ENCODE results near the gene GNL1. TPM values are rescaled to one million over a fixed set of nuclear protein-coding genes. Genes with fewer than 3 reads are reported as not detected.

The GNL1 gene
- total RNA-seq, 1 donor from 2014 or later, result 67.1 TPM

- Mint-ChIP-seq H3K27ac (peak overlapping the region; percentile 93), H3K36me3 (peaks cover 38% of the 10 kb centered on the region), H3K9me3 (no peaks in the 10 kb centered on the region), H3K4me3 (peak overlapping the region; percentile 57), H3K4me1 (ENCODE audit: unreplicated experiment) (peaks cover 14% of the 10 kb centered on the region), H3K27me3 (no peaks in the 10 kb centered on the region)
- DNase-seq (ENCODE audit: extremely low spot score, unreplicated experiment), result no peak
- TF ChIP-seq CTCF (conservative IDR thresholded peaks at IDR 0.05), result no peak
Measured at GRCh38 chr6:30591008-30591407, 34.7 kb upstream of the GNL1 start.

GRCh38 chr6:30590509-30590908, 34.2 kb upstream of the GNL1 start:
- H3K4me3 Mint-ChIP-seq, result peak overlapping the region; percentile 57
- H3K9me3 Mint-ChIP-seq, result no peaks in the 10 kb centered on the region
- TF ChIP-seq CTCF (conservative IDR thresholded peaks at IDR 0.05), result no peak
- H3K27ac Mint-ChIP-seq, result peak overlapping the region; percentile 93
- DNase-seq (ENCODE audit: extremely low spot score, unreplicated experiment), result no peak
- H3K36me3 Mint-ChIP-seq, result peaks cover 40% of the 10 kb centered on the region
- peaks cover 14% of the 10 kb centered on the region for H3K4me1 Mint-ChIP-seq (ENCODE audit: unreplicated experiment)
- no peaks in the 10 kb centered on the region for H3K27me3 Mint-ChIP-seq

- H3K27me3 Mint-ChIP-seq, result no peaks in the 10 kb centered on the region
- H3K4me1 Mint-ChIP-seq (ENCODE audit: unreplicated experiment), result peaks cover 14% of the 10 kb centered on the region
- TF ChIP-seq CTCF (conservative IDR thresholded peaks at IDR 0.05), result no peak
- peak overlapping the region; percentile 93 for H3K27ac Mint-ChIP-seq
- no peaks in the 10 kb centered on the region for H3K9me3 Mint-ChIP-seq
- no peak for DNase-seq (ENCODE audit: extremely low spot score, unreplicated experiment)
- H3K36me3 Mint-ChIP-seq, result peaks cover 44% of the 10 kb centered on the region
- H3K4me3 Mint-ChIP-seq, result no peak overlapping the region
Measured at GRCh38 chr6:30589754-30590358, 33.6 kb upstream of the GNL1 start.

- Mint-ChIP-seq H3K4me3 (no peak overlapping the region), H3K27ac (no peak overlapping the region), H3K4me1 (ENCODE audit: unreplicated experiment) (no peaks in the 10 kb centered on the region), H3K27me3 (no peaks in the 10 kb centered on the region), H3K36me3 (peaks cover 32% of the 10 kb centered on the region), H3K9me3 (no peaks in the 10 kb centered on the region)
- no peak for DNase-seq (ENCODE audit: extremely low spot score, unreplicated experiment)
- no peak for TF ChIP-seq CTCF (conservative IDR thresholded peaks at IDR 0.05)
Measured at GRCh38 chr6:30583921-30584320, 27.6 kb upstream of the GNL1 start.

- H3K27ac Mint-ChIP-seq, result no peak overlapping the region
- no peak for TF ChIP-seq CTCF (conservative IDR thresholded peaks at IDR 0.05)
Measured at GRCh38 chr6:30578051-30578450, 21.8 kb upstream of the GNL1 start.

More at GRCh38 chr6:30578051-30578450, 21.8 kb upstream of the GNL1 start:
- Mint-ChIP-seq H3K9me3 (no peaks in the 10 kb centered on the region), H3K4me3 (no peak overlapping the region), H3K36me3 (peaks cover 26% of the 10 kb centered on the region), H3K4me1 (ENCODE audit: unreplicated experiment) (peaks cover 8% of the 10 kb centered on the region), H3K27me3 (no peaks in the 10 kb centered on the region)
- no peak for DNase-seq (ENCODE audit: extremely low spot score, unreplicated experiment)
